Measurements from ENCODE around the gene ARID1B.
"Not testable (repeated sequence)": the region's sequence is repeated elsewhere in the genome, so short reads cannot be mapped to it uniquely, and the experiment has no call there.

Gene ARID1B

GRCh38 chr6:156928126-156928525 lies 150.9 kb downstream of the ARID1B start:
- no peak for DNase-seq (ENCODE audit: extremely low read depth in 1 of 2, low read depth in 1 of 2)

GRCh38 chr6:156928972-156929371 lies 151.8 kb downstream of the ARID1B start:
- DNase-seq (ENCODE audit: extremely low read depth in 1 of 2, low read depth in 1 of 2): peak in 1 of 2 donors; percentile 15

- no peak for DNase-seq (ENCODE audit: extremely low read depth in 1 of 2, low read depth in 1 of 2)
These were observed 154.1 kb downstream of the ARID1B start for GRCh38 chr6:156931283-156931682.

GRCh38 chr6:156933201-156934068 lies 156.3 kb downstream of the ARID1B start:
- DNase-seq (ENCODE audit: extremely low read depth in 1 of 2, low read depth in 1 of 2): no peak

GRCh38 chr6:156934069-156934460 lies 156.9 kb downstream of the ARID1B start:
- no peak for DNase-seq (ENCODE audit: extremely low read depth in 1 of 2, low read depth in 1 of 2)

- DNase-seq (ENCODE audit: extremely low read depth in 1 of 2, low read depth in 1 of 2): no peak
These were observed 157.8 kb downstream of the ARID1B start for GRCh38 chr6:156935000-156935399.

- no peak for DNase-seq (ENCODE audit: extremely low read depth in 1 of 2, low read depth in 1 of 2)
These were observed 161.0 kb downstream of the ARID1B start for GRCh38 chr6:156938143-156938542.

- no peak for DNase-seq (ENCODE audit: extremely low read depth in 1 of 2, low read depth in 1 of 2)
These were observed 163.0 kb downstream of the ARID1B start for GRCh38 chr6:156940221-156940620.

GRCh38 chr6:156942266-156942665 lies 165.1 kb downstream of the ARID1B start:
- DNase-seq (ENCODE audit: extremely low read depth in 1 of 2, low read depth in 1 of 2): no peak

GRCh38 chr6:156943166-156943565 lies 166.0 kb downstream of the ARID1B start:
- no peak for DNase-seq (ENCODE audit: extremely low read depth in 1 of 2, low read depth in 1 of 2)

- no peak for DNase-seq (ENCODE audit: extremely low read depth in 1 of 2, low read depth in 1 of 2)
These were observed 166.6 kb downstream of the ARID1B start for GRCh38 chr6:156943816-156944215.

- no peak for DNase-seq (ENCODE audit: extremely low read depth in 1 of 2, low read depth in 1 of 2)
These were observed 167.2 kb downstream of the ARID1B start for GRCh38 chr6:156944412-156944811.

- DNase-seq (ENCODE audit: extremely low read depth in 1 of 2, low read depth in 1 of 2): not testable (repeated sequence)
These were observed 168.6 kb downstream of the ARID1B start for GRCh38 chr6:156945789-156946172.

- DNase-seq (ENCODE audit: extremely low read depth in 1 of 2, low read depth in 1 of 2): no peak
These were observed 169.3 kb downstream of the ARID1B start for GRCh38 chr6:156946370-156946936.

- no peak for DNase-seq (ENCODE audit: extremely low read depth in 1 of 2, low read depth in 1 of 2)
These were observed 171.1 kb downstream of the ARID1B start for GRCh38 chr6:156948277-156948676.

GRCh38 chr6:156948807-156949206 lies 171.6 kb downstream of the ARID1B start:
- DNase-seq (ENCODE audit: extremely low read depth in 1 of 2, low read depth in 1 of 2): no peak

GRCh38 chr6:156949376-156949775 lies 172.2 kb downstream of the ARID1B start:
- no peak for DNase-seq (ENCODE audit: extremely low read depth in 1 of 2, low read depth in 1 of 2)

GRCh38 chr6:156950084-156950483 lies 172.9 kb downstream of the ARID1B start:
- DNase-seq (ENCODE audit: extremely low read depth in 1 of 2, low read depth in 1 of 2): no peak

GRCh38 chr6:156950531-156950930 lies 173.4 kb downstream of the ARID1B start:
- DNase-seq (ENCODE audit: extremely low read depth in 1 of 2, low read depth in 1 of 2): no peak

- no peak for DNase-seq (ENCODE audit: extremely low read depth in 1 of 2, low read depth in 1 of 2)
These were observed 175.2 kb downstream of the ARID1B start for GRCh38 chr6:156952401-156952800.

- DNase-seq (ENCODE audit: extremely low read depth in 1 of 2, low read depth in 1 of 2): no peak
These were observed 175.9 kb downstream of the ARID1B start for GRCh38 chr6:156953127-156953478.

GRCh38 chr6:156953479-156954146 lies 176.4 kb downstream of the ARID1B start:
- no peak for DNase-seq (ENCODE audit: extremely low read depth in 1 of 2, low read depth in 1 of 2)
